ENCODE results near the gene SLC6A3.

The SLC6A3 gene

DNA sequence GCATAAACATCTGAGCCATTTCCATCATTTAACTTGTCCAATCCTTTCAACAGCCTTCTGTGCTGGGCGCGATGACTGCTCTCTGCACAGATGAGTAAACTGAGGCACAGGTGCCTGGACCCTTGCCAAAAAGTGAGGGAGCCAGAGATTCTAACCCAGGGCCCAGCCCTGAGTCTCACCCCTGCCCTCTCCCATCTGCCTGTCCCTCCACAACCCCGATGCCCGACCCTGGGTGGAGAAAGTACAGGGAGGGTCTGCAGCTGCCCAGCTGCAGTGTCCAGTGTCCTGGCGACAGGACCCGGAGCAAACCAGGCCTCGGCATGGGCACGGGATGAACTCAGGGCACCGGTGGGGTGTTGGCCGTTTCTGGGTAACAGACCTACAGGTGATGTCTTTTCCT, 60.7 kb downstream of the SLC6A3 start:
- Histone ChIP-seq H2AFZ (no peak overlapping the region), H3K36me3 (ENCODE audit: control insufficient read depth, insufficient read depth, low read length) (no peaks in the 10 kb centered on the region), H3K4me1 (peaks cover 13% of the 10 kb centered on the region), H3K79me2 (no peaks in the 10 kb centered on the region), H3K27me3 (ENCODE audit: control insufficient read depth, insufficient read depth, low read length) (no peaks in the 10 kb centered on the region), H3K4me3 (ENCODE audit: low read depth, low read length) (no peak overlapping the region), H3K9me3 (ENCODE audit: control insufficient read depth, low read length) (no peaks in the 10 kb centered on the region), H3K27ac (no peak overlapping the region), H3K4me2 (ENCODE audit: low read length) (no peak overlapping the region), H3K9ac (no peak overlapping the region)
- TF ChIP-seq, protein P1, sequence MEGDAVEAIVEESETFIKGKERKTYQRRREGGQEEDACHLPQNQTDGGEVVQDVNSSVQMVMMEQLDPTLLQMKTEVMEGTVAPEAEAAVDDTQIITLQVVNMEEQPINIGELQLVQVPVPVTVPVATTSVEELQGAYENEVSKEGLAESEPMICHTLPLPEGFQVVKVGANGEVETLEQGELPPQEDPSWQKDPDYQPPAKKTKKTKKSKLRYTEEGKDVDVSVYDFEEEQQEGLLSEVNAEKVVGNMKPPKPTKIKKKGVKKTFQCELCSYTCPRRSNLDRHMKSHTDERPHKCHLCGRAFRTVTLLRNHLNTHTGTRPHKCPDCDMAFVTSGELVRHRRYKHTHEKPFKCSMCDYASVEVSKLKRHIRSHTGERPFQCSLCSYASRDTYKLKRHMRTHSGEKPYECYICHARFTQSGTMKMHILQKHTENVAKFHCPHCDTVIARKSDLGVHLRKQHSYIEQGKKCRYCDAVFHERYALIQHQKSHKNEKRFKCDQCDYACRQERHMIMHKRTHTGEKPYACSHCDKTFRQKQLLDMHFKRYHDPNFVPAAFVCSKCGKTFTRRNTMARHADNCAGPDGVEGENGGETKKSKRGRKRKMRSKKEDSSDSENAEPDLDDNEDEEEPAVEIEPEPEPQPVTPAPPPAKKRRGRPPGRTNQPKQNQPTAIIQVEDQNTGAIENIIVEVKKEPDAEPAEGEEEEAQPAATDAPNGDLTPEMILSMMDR (IDR thresholded peaks at IDR 0.05), result no peak

DNA sequence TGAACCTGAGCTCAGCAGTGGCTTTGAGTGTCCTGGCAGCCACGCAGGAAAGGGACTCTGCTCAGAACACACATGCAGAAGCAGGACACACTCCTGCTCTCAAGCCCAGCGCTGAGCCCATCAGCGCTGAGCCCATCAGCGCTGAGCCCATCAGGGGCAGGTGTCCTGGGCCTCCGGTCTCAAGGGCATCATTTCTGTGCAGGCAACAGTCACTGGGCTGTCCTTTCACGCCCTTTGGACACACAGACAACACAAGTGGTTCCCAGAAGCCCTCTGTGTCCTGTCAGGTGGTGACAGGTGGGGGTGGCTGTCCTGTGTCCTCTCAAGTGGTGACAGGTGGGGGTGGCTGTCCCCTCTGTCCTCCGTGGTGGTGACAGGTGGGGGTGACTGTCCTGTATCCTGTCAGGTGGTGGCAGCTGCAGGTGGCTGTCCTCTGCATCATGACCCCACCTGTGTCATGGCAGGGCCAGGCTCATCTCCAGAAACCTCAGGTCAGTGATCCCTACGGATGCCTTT, 61.3 kb downstream of the SLC6A3 start:
- Histone ChIP-seq H3K4me2 (ENCODE audit: low read length) (no peak overlapping the region), H3K27me3 (ENCODE audit: control insufficient read depth, insufficient read depth, low read length) (no peaks in the 10 kb centered on the region), H2AFZ (no peak overlapping the region), H3K27ac (no peak overlapping the region), H3K4me1 (peaks cover 13% of the 10 kb centered on the region), H3K4me3 (ENCODE audit: low read depth, low read length) (no peak overlapping the region), H3K36me3 (ENCODE audit: control insufficient read depth, insufficient read depth, low read length) (no peaks in the 10 kb centered on the region), H3K9me3 (ENCODE audit: control insufficient read depth, low read length) (no peaks in the 10 kb centered on the region), H3K79me2 (no peaks in the 10 kb centered on the region), H3K9ac (no peak overlapping the region)
- TF ChIP-seq, protein P1 (IDR thresholded peaks at IDR 0.05), result no peak

DNA sequence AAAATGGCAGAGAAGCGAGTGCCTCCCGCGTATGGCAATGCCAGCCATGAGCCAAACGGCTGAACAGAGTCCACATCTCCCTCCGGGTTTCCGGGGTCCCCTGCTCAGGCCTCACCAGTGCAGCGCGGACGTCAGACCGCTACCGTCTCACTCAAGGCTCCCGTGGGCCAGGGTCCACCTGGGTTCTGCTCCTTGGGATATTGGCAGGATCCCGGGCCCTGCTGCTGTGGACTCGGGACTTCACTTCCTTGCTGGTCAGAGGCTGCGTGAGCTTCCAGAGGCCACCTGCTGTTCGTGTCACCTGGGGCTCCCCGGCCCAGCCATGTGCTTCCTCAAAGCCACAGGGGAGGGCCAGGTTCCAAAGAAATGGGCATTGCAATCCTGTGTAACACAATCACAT, 61.9 kb downstream of the SLC6A3 start:
- Histone ChIP-seq H3K4me1 (peaks cover 13% of the 10 kb centered on the region), H2AFZ (no peak overlapping the region), H3K36me3 (ENCODE audit: control insufficient read depth, insufficient read depth, low read length) (no peaks in the 10 kb centered on the region), H3K9me3 (ENCODE audit: control insufficient read depth, low read length) (no peaks in the 10 kb centered on the region), H3K27me3 (ENCODE audit: control insufficient read depth, insufficient read depth, low read length) (no peaks in the 10 kb centered on the region), H3K4me2 (ENCODE audit: low read length) (no peak overlapping the region), H3K4me3 (ENCODE audit: low read depth, low read length) (no peak overlapping the region), H3K9ac (no peak overlapping the region), H3K79me2 (no peaks in the 10 kb centered on the region), H3K27ac (no peak overlapping the region)
- TF ChIP-seq, protein P1 (IDR thresholded peaks at IDR 0.05), result no peak

DNA sequence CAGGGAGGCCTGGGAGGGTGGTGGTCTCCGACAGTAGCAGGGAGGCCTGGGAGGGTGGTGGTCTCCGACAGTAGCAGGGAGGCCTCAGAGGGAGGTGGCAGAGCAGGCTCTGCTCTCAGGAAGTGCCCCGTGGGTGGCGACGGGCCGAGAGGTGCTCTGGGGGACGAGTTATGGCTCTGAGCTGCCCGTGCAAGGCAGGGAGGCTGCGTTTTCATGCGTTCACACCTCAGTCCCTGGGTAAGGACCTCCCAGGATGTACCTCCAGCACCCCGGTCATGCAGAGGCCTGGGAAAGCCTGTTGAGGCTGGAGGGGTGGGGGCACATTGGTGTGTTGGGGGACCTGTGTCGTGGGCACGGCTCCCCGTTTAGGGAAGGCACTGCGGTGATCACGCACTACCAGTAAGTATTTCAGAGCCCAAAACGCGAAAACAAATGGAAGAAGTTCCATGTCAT, 63.0 kb downstream of the SLC6A3 start:
- Histone ChIP-seq H3K4me2 (ENCODE audit: low read length) (no peak overlapping the region), H3K4me1 (peaks cover 12% of the 10 kb centered on the region), H3K4me3 (ENCODE audit: low read depth, low read length) (no peak overlapping the region), H3K9ac (no peak overlapping the region), H3K27me3 (ENCODE audit: control insufficient read depth, insufficient read depth, low read length) (no peaks in the 10 kb centered on the region), H2AFZ (no peak overlapping the region), H3K36me3 (ENCODE audit: control insufficient read depth, insufficient read depth, low read length) (no peaks in the 10 kb centered on the region), H3K79me2 (no peaks in the 10 kb centered on the region), H3K9me3 (ENCODE audit: control insufficient read depth, low read length) (no peaks in the 10 kb centered on the region), H3K27ac (no peak overlapping the region)
- TF ChIP-seq, protein P1 (IDR thresholded peaks at IDR 0.05), result no peak

All from parathyroid adenoma (tissue), 2 donors.